Thoracic aorta (tissue), 2 donors: ENCODE data around the gene NUP42. TPM values are rescaled to one million over a fixed set of nuclear protein-coding genes. Genes with fewer than 3 reads are reported as not detected.

ENCODE experiments used
- ATAC-seq: fragments of 150-250 bp; one replicate; pipeline ENCODE4 v1.8.0; 2017; ENCODE audit warnings: low read depth; ENCODE audit not compliant: insufficient number of reproducible peaks, low FRiP score
- DNase-seq: peaks from one replicate; pipeline ENCODE4 v3.0.0-alpha.2; 2020; ENCODE audit warnings: low spot score
- H3K27ac ChIP-seq, 2 donors: fragments of 200-600 bp; sonication (generic); 1 replicate in 1 of 2; 2 replicates in 1 of 2; pipeline ENCODE4 v1.5.1; 2016; ENCODE audit warnings: mild to moderate bottlenecking in 2 of 2, moderate library complexity in 2 of 2
- H3K27me3 ChIP-seq: fragments of 200-600 bp; sonication (generic); replicated peaks from 2 replicates; pipeline ENCODE4 v1.6.0; 2016; ENCODE audit warnings: mild to moderate bottlenecking; ENCODE audit not compliant: insufficient read depth
- H3K36me3 ChIP-seq: fragments of 200-600 bp; sonication (generic); one replicate; pipeline ENCODE4 v1.5.1; 2016
- H3K4me1 ChIP-seq, 2 donors: fragments of 200-600 bp; sonication (generic); 1 replicate in 1 of 2; 2 replicates in 1 of 2; pipeline versions ENCODE4 v1.5.1 to v1.6.0; 2016; ENCODE audit warnings: low read depth in 2 of 2, mild to moderate bottlenecking in 1 of 2; ENCODE audit not compliant: control insufficient read depth in 1 of 2
- H3K4me3 ChIP-seq: fragments of 200-600 bp; sonication (generic); 2 replicates; pipeline ENCODE4 v1.5.1; 2016; ENCODE audit warnings: mild to moderate bottlenecking
- H3K9me3 ChIP-seq: fragments of 200-600 bp; sonication (generic); 2 replicates; pipeline ENCODE4 v1.5.1; 2016
- CTCF ChIP-seq: fragments of 200-600 bp; sonication (generic); IDR thresholded peaks from one replicate; pipeline ENCODE4 v1.5.1; 2019; ENCODE audit warnings: antibody characterized with exemption
- total RNA-seq, 2 donors: library from RNA; depleted of rRNA; stranded (reverse); fragments of >200 nt; gene quantifications; one replicate each; pipeline versions ENCODE4 v1.1.0 to v1.2.3, GENCODE V29; 2016

The NUP42 gene
- total RNA-seq, 2 donors from 2014 or later, result 34.0 to 54.7 TPM

- H3K9me3 ChIP-seq, result no peaks in the 10 kb centered on the region
- H3K27ac ChIP-seq, result no peak overlapping the region
- H3K4me1 ChIP-seq, result no peaks in the 10 kb centered on the region
- H3K36me3 ChIP-seq, result peaks cover 26% of the 10 kb centered on the region
- DNase-seq, result no peak
- no peak for TF ChIP-seq CTCF
- H3K4me3 ChIP-seq, result no peak overlapping the region
- ATAC-seq, result no peak
- no peaks in the 10 kb centered on the region for H3K27me3 ChIP-seq
Observed at GRCh38 chr7:23204241-23204640, 22.4 kb downstream of the NUP42 start.

DNA sequence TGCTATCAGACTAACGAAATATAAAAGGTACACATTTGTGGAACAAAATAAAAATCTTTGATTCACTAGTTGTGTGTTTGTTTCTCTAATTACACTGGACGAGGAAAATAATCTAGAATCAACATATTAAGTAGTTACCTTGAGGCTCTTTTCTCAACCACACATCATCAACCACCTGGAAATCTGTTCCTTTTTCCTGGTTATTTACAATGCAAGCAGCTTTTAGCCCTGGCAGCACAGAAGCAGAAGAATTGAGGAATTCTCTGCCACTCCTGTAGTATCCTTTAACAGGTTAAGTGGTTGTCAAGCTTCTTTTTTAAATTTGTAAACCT lies 23.7 kb downstream of the NUP42 start:
- TF ChIP-seq CTCF, result no peak
- peak overlapping the region; percentile 53 for H3K4me3 ChIP-seq
- DNase-seq (no peak), ATAC-seq (no peak)
- H3K9me3 ChIP-seq, result no peaks in the 10 kb centered on the region
- H3K36me3 ChIP-seq, result peaks cover 13% of the 10 kb centered on the region
- H3K4me1 ChIP-seq, result no peaks in the 10 kb centered on the region
- H3K27ac ChIP-seq, result no peak overlapping the region
- no peaks in the 10 kb centered on the region for H3K27me3 ChIP-seq

DNA sequence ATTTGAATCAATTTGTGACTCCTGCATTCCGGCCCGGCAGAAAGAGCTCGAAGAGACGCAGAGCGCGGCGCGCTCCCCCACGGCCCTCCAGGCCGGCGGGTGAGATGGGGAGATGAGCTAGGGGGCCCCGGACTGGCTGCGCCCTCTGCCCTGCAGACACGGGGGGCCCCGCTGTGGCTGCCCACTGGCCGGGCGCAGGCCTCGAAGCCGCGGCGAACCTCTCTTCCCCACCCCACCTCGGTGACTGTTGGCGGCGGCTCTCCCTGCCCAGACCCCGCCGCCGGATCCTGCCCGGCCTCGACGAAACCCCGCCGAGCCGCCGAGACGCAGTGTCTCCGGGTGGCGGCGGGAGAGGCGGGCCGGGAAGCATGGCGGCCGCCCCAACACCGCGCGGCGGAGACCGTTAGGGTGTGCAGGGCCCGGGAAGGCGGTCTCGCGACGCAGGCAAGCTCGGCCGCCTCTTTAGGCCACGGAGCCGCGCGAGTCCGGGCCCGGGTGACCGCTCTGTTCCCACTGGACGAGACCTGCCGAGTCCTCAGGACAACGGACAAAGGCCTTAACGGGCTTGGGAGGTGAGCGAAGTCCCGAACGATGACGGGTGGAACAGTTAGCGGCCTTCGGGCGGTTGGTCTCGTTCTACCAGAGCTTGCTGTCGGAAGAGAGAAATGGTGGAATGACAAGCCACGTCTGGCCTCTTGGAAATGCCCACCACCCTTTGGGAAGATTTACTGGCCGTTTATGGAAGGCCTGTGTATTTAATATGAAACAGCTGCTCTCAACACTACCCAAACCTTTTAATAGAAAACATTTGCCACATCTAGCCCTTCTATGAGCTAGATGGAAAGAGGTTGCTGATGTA lies 24.3 kb downstream of the NUP42 start:
- Histone ChIP-seq H3K4me1 (no peaks in the 10 kb centered on the region), H3K27ac (no peak overlapping the region), H3K27me3 (no peaks in the 10 kb centered on the region), H3K9me3 (no peaks in the 10 kb centered on the region), H3K4me3 (peak overlapping the region; percentile 53), H3K36me3 (peaks cover 9% of the 10 kb centered on the region)
- no peak for TF ChIP-seq CTCF
- DNase-seq (no peak), ATAC-seq (no peak)

GRCh38 chr7:23207021-23207420 lies 25.2 kb downstream of the NUP42 start:
- DNase-seq (no peak), ATAC-seq (no peak)
- no peak for TF ChIP-seq CTCF
- peaks cover under 1% of the 10 kb centered on the region for H3K36me3 ChIP-seq
- H3K4me3 ChIP-seq, result no peak overlapping the region
- no peaks in the 10 kb centered on the region for H3K4me1 ChIP-seq
- H3K27ac ChIP-seq, result no peak overlapping the region
- H3K9me3 ChIP-seq, result no peaks in the 10 kb centered on the region
- H3K27me3 ChIP-seq, result no peaks in the 10 kb centered on the region

GRCh38 chr7:23207884-23208283 lies 26.0 kb downstream of the NUP42 start:
- no peak for ATAC-seq
- no peaks in the 10 kb centered on the region for H3K36me3 ChIP-seq
- TF ChIP-seq CTCF, result no peak
- H3K4me3 ChIP-seq, result no peak overlapping the region
- no peaks in the 10 kb centered on the region for H3K27me3 ChIP-seq
- H3K27ac ChIP-seq, result no peak overlapping the region
- DNase-seq, result no peak
- no peaks in the 10 kb centered on the region for H3K9me3 ChIP-seq
- H3K4me1 ChIP-seq, result no peaks in the 10 kb centered on the region
